ENCODE measurements around the gene SH3BGRL2.

The SH3BGRL2 gene

DNA sequence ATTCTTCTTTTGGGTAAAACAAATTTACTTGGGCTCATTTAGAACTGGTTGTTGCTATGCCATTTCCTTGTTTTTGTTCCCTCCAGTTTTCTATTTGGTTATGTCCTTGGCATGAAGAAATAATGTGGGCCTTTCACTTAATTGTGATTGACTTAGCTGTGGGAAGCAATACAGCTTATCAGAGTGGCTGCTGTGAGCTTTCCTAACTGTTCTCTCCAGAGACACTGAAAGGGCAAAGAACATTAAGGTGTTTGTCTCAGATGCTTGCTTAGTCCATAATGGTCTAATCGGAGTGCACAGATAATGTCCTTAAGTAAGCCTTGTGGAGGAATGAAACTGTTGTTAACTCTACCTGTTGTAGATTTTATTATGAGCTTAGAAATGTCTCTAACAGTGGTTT, 56.6 kb downstream of the SH3BGRL2 start:
- H3K4me3 ChIP-seq (replicated peaks; ENCODE audit: low read depth, low read length): no peak overlapping the region
- TF ChIP-seq, protein P1, sequence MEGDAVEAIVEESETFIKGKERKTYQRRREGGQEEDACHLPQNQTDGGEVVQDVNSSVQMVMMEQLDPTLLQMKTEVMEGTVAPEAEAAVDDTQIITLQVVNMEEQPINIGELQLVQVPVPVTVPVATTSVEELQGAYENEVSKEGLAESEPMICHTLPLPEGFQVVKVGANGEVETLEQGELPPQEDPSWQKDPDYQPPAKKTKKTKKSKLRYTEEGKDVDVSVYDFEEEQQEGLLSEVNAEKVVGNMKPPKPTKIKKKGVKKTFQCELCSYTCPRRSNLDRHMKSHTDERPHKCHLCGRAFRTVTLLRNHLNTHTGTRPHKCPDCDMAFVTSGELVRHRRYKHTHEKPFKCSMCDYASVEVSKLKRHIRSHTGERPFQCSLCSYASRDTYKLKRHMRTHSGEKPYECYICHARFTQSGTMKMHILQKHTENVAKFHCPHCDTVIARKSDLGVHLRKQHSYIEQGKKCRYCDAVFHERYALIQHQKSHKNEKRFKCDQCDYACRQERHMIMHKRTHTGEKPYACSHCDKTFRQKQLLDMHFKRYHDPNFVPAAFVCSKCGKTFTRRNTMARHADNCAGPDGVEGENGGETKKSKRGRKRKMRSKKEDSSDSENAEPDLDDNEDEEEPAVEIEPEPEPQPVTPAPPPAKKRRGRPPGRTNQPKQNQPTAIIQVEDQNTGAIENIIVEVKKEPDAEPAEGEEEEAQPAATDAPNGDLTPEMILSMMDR (IDR thresholded peaks at IDR 0.05; ENCODE audit: low read length, missing control alignments): no peak
- DNase-seq (ENCODE audit: low read depth): no peak

DNA sequence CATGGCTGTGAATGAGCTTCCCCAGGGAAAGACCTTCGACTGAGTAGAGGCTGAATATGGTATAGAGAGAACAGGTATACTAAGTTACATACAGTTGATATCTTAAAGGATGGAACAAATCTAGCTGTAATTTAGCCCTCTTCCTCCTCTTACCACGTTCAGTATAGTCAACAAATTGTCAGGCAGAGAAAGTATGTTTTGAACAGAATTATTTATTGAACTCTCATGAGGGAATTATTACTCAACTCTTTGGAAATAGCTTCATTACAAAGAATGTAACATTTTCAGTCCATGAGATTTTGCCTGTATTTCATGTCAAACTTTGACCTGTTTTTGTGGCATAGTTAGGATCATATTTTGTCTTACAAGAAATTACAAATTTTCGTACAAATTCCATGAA, 63.0 kb downstream of the SH3BGRL2 start:
- DNase-seq (ENCODE audit: low read depth): no peak
- TF ChIP-seq, protein P1 (IDR thresholded peaks at IDR 0.05; ENCODE audit: low read length, missing control alignments): no peak
- H3K4me3 ChIP-seq (replicated peaks; ENCODE audit: low read depth, low read length): no peak overlapping the region

DNA sequence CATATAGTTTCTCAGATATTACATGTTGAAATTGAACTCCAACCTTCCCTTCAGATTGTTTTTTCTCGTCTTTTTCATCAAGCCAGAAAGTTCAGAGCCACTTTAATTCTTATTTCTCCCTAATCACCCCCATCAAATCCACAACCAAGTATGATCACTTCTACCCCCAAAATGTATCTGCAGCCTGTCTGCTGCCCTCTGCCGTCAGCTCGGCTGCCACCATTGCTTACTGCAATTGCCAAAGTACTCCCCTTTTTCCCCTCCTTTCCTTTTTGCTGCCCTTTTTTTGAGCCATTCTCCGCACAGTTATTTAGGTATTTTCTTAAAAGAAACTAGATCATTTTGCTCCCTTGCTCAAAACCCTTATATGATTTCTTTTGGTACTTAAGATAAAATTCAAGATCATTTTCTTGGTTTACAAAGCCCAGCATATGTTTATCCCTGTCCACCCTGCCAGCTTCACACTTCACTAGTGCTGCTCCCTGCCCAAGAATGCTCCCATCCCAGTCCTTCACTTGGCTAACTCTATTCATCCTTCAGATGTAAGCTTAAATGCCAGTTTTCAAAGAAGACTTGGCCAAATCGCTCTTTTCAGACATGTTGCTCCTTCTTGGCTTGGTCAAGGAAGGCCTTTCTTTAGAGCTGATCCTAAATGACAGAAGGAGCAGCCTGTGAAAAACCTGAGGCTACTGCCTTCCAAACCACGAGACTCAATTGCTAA, 63.7 kb downstream of the SH3BGRL2 start:
- no peak for DNase-seq (ENCODE audit: low read depth)
- TF ChIP-seq, protein P1 (IDR thresholded peaks at IDR 0.05; ENCODE audit: low read length, missing control alignments): peak; percentile 39
- no peak overlapping the region for H3K4me3 ChIP-seq (replicated peaks; ENCODE audit: low read depth, low read length)

DNA sequence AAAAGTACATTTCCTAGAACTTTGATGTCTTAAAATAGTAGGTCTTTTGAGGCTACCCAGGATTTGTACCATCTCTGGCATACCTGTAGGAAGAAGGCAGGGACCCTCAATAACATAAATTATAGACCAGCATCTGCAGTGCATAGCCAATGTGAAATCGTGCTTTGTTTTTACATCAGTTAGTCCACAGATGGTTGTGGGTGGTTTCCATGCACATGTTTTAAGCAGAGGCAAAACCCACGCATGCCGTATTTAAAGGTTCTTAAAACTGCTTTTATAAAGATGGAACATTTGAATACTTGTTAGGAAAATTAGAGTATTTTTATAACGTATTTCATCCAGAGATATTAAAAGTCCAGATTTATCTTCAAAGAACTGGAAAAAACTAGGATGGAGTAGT, 66.3 kb downstream of the SH3BGRL2 start:
- DNase-seq (ENCODE audit: low read depth): no peak
- no peak overlapping the region for H3K4me3 ChIP-seq (replicated peaks; ENCODE audit: low read depth, low read length)
- TF ChIP-seq, protein P1 (IDR thresholded peaks at IDR 0.05; ENCODE audit: low read length, missing control alignments): no peak

DNA sequence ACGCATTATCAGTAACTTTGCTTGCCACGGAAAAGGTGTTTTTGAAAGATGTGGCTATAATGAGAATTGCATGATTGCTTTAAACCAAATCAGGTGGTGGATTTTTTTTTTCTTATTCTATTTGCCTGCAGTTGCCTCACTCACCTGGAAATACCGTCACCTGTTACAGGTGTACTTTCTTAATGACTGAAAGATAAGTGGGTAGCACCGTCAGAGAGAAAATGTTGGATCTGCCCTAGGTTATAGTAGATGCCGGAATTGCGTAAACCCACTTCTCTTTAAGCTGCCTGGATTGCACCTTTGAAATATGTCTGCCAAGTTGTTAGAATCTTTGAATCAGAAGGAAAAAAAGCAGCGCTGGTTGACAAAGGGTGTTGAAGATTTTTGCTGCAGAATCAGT, 68.5 kb downstream of the SH3BGRL2 start:
- no peak overlapping the region for H3K4me3 ChIP-seq (replicated peaks; ENCODE audit: low read depth, low read length)
- DNase-seq (ENCODE audit: low read depth): no peak
- TF ChIP-seq, protein P1 (IDR thresholded peaks at IDR 0.05; ENCODE audit: low read length, missing control alignments): no peak

DNA sequence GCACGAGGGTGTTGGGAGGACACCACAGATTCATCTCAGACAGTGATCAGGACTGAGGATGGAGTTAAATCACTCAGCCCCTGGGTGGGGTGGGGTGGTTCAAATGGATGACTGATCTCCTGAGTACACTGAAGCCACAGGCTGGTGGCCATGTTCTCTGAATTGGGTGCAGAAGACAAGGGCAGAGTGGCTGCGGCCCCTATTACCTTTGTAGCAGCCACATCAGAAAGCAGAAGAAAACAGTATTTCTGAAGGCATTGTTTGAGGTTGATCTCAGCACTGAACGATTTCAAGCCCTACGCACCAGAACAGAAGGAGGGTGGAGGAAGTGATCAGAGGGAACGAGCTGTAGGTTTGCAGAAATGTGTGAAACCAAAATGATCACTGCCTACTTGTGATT, 71.6 kb downstream of the SH3BGRL2 start:
- DNase-seq (ENCODE audit: low read depth): no peak
- TF ChIP-seq, protein P1 (IDR thresholded peaks at IDR 0.05; ENCODE audit: low read length, missing control alignments): no peak
- H3K4me3 ChIP-seq (replicated peaks; ENCODE audit: low read depth, low read length): no peak overlapping the region

DNA sequence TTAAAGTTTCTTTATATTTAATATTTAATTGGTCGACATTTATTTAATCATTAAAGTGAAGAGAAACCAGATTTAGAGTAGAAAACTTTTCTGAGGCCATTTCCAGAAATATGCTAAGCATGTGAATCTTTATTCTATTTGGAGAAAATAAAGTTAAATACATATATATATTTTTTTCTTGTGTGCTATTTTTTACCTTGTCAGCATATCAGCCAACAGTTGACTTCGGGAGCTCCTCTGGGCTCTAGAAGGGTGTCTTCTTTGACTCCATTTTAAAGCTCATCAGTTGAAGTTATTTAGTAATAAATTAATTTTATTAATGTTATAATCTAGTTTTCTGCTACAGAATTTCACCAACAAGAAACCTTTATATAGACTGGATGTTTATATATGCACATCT, 73.1 kb downstream of the SH3BGRL2 start:
- no peak for DNase-seq (ENCODE audit: low read depth)
- H3K4me3 ChIP-seq (replicated peaks; ENCODE audit: low read depth, low read length): no peak overlapping the region
- TF ChIP-seq, protein P1 (IDR thresholded peaks at IDR 0.05; ENCODE audit: low read length, missing control alignments): no peak
